Brain microvascular endothelial cell (primary cell): ENCODE measurements around the gene TMEM165.
"Not testable (repeated sequence)": the region's sequence is repeated elsewhere in the genome, so short reads cannot be mapped to it uniquely, and the experiment has no call there.

Experiments used
- DNase-seq: peaks from one replicate; pipeline ENCODE4 v3.0.0-alpha.2; 2020
- H3K27ac ChIP-seq: fragments of 250-450 bp; sonication (Bioruptor Pico); 2 replicates; pipeline ENCODE4 v1.5.1; 2020; ENCODE audit warnings: mild to moderate bottlenecking, moderate library complexity
- H3K27me3 ChIP-seq: fragments of 250-450 bp; sonication (Bioruptor Pico); replicated peaks from 2 replicates; pipeline ENCODE4 v1.5.1; 2020; ENCODE audit warnings: mild to moderate bottlenecking
- H3K36me3 ChIP-seq: fragments of 250-450 bp; sonication (Bioruptor Pico); replicated peaks from 2 replicates; pipeline ENCODE4 v1.5.1; 2020; ENCODE audit warnings: mild to moderate bottlenecking
- H3K4me3 ChIP-seq: 2 replicates; pipeline ENCODE4 v1.5.1; 2011; ENCODE audit warnings: low read depth, mild to moderate bottlenecking, control low read depth, low read length, moderate library complexity
- in situ Hi-C: cut with HindIII; loops from 2 replicates; pipeline ENCODE4 v1.10.0; 2017; ENCODE audit warnings: low sequenced_read_pairs, low pct_ligation_motif_present
- TF ChIP-seq, protein P1 (sequence below): IDR thresholded peaks from 2 replicates; pipeline ENCODE4 v1.5.1; 2011; ENCODE audit warnings: low read depth, mild to moderate bottlenecking, moderate library complexity, low read length, control low read depth, inconsistent platforms; ENCODE audit errors: missing control alignments

TMEM165 gene

GRCh38 chr4:55358246-55358645 lies 37.5 kb upstream of the TMEM165 start:
- no peak for DNase-seq

GRCh38 chr4:55358668-55359067 lies 37.1 kb upstream of the TMEM165 start:
- peak overlapping the region; percentile 59 for H3K27ac ChIP-seq
- no peaks in the 10 kb centered on the region for H3K27me3 ChIP-seq
- H3K4me3 ChIP-seq: no peak overlapping the region
- in situ Hi-C loops: no loop called here
- TF ChIP-seq, protein P1, sequence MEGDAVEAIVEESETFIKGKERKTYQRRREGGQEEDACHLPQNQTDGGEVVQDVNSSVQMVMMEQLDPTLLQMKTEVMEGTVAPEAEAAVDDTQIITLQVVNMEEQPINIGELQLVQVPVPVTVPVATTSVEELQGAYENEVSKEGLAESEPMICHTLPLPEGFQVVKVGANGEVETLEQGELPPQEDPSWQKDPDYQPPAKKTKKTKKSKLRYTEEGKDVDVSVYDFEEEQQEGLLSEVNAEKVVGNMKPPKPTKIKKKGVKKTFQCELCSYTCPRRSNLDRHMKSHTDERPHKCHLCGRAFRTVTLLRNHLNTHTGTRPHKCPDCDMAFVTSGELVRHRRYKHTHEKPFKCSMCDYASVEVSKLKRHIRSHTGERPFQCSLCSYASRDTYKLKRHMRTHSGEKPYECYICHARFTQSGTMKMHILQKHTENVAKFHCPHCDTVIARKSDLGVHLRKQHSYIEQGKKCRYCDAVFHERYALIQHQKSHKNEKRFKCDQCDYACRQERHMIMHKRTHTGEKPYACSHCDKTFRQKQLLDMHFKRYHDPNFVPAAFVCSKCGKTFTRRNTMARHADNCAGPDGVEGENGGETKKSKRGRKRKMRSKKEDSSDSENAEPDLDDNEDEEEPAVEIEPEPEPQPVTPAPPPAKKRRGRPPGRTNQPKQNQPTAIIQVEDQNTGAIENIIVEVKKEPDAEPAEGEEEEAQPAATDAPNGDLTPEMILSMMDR: no peak
- peak; percentile 26 for DNase-seq
- no peaks in the 10 kb centered on the region for H3K36me3 ChIP-seq

More at GRCh38 chr4:55358246-55358645, 37.5 kb upstream of the TMEM165 start:
- H3K36me3 ChIP-seq: no peaks in the 10 kb centered on the region
- in situ Hi-C loops: no loop called here
- H3K4me3 ChIP-seq: no peak overlapping the region
- H3K27me3 ChIP-seq: no peaks in the 10 kb centered on the region
- TF ChIP-seq, protein P1: no peak
- H3K27ac ChIP-seq: peak overlapping the region; percentile 59

- peak overlapping the region; percentile 59 for H3K27ac ChIP-seq
- no peak for DNase-seq
- in situ Hi-C loops: no loop called here
Measured at GRCh38 chr4:55359397-55359916, 36.3 kb upstream of the TMEM165 start.

GRCh38 chr4:55362938-55363337 lies 32.8 kb upstream of the TMEM165 start:
- DNase-seq, H3K27me3 ChIP-seq, in situ Hi-C loops, H3K36me3 ChIP-seq, H3K4me3 ChIP-seq, H3K27ac ChIP-seq: not testable (repeated sequence)

More at GRCh38 chr4:55359397-55359916, 36.3 kb upstream of the TMEM165 start:
- no peak overlapping the region for H3K4me3 ChIP-seq
- H3K36me3 ChIP-seq: no peaks in the 10 kb centered on the region
- TF ChIP-seq, protein P1: no peak
- no peaks in the 10 kb centered on the region for H3K27me3 ChIP-seq

DNA sequence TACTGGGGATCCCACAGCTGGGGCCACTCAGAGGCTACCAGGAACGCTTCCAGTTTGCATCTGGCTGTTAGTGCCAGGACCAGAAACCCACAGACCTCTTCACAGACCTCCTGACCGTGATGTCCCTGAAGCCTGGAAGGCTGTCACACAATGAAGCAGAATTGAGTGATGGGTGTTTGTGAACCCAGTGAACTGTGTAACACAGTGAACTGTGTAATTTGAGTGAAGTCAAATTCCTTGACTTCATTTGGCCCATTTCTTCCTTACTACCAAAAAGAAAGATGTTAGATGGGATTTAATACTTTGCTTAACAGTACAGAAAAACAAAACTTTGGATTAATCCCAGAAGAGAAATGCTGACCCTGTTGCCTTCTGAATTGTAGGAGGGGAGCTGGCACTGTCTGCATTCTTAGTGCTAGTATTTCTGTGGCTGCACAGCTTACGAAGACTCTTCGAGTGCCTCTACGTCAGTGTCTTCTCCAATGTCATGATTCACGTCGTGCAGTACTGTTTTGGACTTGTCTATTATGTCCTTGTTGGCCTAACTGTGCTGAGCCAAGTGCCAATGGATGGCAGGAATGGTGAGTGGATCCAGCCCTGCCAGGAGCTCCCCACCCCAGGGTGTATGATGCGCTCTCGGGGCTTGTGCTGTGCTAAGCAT lies 31.9 kb upstream of the TMEM165 start:
- in situ Hi-C loops: no loop called here
- TF ChIP-seq, protein P1: no peak
- no peaks in the 10 kb centered on the region for H3K27me3 ChIP-seq
- H3K36me3 ChIP-seq: no peaks in the 10 kb centered on the region
- no peak for DNase-seq
- H3K4me3 ChIP-seq: no peak overlapping the region
- H3K27ac ChIP-seq: no peak overlapping the region

DNA sequence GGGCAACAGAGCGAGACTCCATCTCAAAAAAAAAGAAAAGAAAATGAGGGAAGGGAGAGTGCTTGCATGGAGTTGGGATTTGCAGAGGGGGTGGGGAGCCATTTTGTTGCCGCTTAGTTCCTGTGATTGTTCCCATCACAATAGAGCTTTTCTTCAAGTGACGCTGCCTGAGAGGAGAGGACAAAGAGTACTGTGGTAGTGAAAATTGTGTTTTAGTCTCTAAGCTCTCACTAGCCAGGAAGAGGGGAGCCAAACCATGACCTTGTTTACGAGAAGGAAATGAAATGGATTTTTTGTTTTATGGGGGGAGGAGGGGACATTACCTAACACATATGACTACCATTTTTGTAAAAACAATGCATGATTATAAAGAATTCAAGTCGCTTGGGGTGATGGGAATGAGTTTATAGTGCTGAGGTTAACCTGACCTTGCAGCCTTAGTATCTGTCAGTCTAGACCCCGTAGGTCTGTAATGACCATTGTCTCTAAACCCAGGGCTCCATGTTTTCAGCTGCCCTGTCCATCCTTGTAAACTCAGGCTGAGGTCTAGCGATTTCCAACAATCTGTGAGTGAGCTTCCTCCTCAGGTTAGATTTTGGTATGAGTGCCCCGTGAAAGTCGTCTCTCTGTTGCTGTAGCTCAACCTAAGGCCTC lies 30.9 kb upstream of the TMEM165 start:
- no peak for DNase-seq
- Histone ChIP-seq H3K36me3 (no peaks in the 10 kb centered on the region), H3K27me3 (no peaks in the 10 kb centered on the region), H3K4me3 (no peak overlapping the region), H3K27ac (no peak overlapping the region)
- TF ChIP-seq, protein P1: no peak
- in situ Hi-C loops: no loop called here
